ENCODE results near the gene MYO1A. TPM values are rescaled to one million over a fixed set of nuclear protein-coding genes. Genes with fewer than 3 reads are reported as not detected.

Gene MYO1A
- total RNA-seq, 1 donor from 2014 or later = 0.36 TPM

DNA sequence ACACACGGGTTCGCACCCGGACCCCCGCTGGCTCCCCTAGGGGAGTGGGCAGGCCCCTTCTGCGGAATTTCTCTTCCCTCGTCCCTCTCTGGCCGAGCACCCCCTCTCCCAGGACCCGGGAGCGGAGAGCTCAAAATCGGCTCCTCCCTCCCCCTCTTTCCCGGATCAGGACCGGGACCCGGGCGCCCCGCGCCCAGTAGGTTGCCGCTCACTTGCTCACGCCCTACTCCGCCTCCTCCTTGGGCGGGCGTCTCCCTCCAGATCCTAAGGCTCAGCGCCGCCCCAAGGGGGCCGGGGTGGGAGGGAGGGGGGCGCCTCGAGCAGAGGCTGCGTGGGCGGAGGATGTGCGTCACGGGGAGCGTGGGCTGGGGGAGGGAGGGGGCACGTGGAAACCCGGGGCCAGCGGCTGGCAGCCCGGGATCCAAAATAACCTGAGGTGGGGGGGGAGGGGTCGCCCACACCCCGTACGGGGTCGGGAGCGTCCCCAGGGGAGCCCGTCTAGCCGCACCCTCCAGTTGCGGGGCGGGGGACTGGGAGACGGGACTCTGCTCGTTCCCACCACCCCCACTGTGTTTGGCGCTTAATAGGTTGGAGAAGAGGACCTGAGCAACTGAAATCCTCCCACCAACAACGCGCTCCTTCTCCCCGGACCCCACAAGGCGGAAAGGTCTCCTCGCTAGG, 37.2 kb upstream of the MYO1A start:
- peaks cover 14% of the 10 kb centered on the region for H3K36me3 Mint-ChIP-seq (ENCODE audit: low read depth, unreplicated experiment)
- peak overlapping the region; percentile 93 for H3K27ac Mint-ChIP-seq (ENCODE audit: unreplicated experiment)
- H3K9me3 Mint-ChIP-seq (ENCODE audit: unreplicated experiment) = no peaks in the 10 kb centered on the region
- DNase-seq (ENCODE audit: low spot score) = peak; percentile 42
- peak overlapping the region; percentile 95 for H3K4me3 Mint-ChIP-seq (ENCODE audit: unreplicated experiment)
- peaks cover 29% of the 10 kb centered on the region for H3K27me3 Mint-ChIP-seq (ENCODE audit: unreplicated experiment)
- TF ChIP-seq, protein P1, sequence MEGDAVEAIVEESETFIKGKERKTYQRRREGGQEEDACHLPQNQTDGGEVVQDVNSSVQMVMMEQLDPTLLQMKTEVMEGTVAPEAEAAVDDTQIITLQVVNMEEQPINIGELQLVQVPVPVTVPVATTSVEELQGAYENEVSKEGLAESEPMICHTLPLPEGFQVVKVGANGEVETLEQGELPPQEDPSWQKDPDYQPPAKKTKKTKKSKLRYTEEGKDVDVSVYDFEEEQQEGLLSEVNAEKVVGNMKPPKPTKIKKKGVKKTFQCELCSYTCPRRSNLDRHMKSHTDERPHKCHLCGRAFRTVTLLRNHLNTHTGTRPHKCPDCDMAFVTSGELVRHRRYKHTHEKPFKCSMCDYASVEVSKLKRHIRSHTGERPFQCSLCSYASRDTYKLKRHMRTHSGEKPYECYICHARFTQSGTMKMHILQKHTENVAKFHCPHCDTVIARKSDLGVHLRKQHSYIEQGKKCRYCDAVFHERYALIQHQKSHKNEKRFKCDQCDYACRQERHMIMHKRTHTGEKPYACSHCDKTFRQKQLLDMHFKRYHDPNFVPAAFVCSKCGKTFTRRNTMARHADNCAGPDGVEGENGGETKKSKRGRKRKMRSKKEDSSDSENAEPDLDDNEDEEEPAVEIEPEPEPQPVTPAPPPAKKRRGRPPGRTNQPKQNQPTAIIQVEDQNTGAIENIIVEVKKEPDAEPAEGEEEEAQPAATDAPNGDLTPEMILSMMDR (IDR thresholded peaks at IDR 0.05; ENCODE audit: unreplicated experiment) = no peak
- H3K4me1 Mint-ChIP-seq (ENCODE audit: unreplicated experiment) = peaks cover 27% of the 10 kb centered on the region

DNA sequence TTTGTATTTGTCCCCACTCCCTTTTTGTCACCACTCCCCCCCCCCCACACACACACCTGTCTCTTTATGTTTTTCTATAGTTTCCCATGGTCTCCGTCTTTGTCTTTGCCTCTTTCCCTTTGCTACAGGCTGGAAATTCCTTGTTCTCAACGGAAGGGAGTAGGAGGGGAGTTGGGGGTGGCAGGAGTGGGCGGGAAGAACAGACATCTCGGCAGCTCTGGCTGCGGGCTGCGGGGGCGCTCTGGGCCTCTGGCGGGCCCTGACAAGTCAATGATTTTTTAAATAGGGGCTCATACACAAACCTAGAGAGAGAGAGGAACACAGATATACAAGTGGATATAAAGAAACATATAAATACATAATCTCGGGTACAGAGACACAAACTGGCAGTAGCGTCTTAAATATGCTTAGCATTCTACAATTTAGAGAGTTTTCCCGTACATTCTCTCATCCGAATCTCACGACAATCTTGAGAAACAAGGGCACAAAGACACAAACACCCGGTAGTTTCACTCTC, 36.6 kb upstream of the MYO1A start:
- Mint-ChIP-seq H3K4me3 (ENCODE audit: unreplicated experiment) (peak overlapping the region; percentile 95), H3K27me3 (ENCODE audit: unreplicated experiment) (peaks cover 28% of the 10 kb centered on the region), H3K4me1 (ENCODE audit: unreplicated experiment) (peaks cover 27% of the 10 kb centered on the region), H3K9me3 (ENCODE audit: unreplicated experiment) (no peaks in the 10 kb centered on the region), H3K27ac (ENCODE audit: unreplicated experiment) (peak overlapping the region; percentile 93), H3K36me3 (ENCODE audit: low read depth, unreplicated experiment) (peaks cover 14% of the 10 kb centered on the region)
- TF ChIP-seq, protein P1 (IDR thresholded peaks at IDR 0.05; ENCODE audit: unreplicated experiment) = no peak
- DNase-seq (ENCODE audit: low spot score) = peak; percentile 55

DNA sequence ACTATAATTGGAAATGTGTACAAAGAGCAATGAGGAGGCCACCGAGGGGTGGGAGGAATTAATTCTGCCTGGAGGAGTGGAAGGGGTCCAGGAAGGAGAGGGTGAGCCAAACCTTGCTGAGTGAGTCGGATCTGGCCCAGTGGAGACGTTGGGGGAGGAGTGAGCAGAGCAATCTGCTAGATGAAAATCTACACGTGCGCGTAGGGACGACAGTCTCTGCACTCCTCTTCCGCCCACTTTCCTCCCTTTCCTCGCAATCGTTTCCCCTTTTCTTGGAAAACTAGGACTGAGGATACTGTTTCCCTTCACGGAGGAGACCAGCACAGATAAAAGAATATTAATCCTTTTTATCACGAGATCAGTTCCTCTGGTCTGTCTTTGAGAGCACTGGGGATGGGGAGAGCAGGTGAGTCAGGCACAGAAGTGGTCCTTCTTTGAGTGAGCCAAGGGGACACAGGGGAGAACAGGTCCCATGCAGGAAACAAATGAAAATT, 36.1 kb upstream of the MYO1A start:
- Mint-ChIP-seq H3K27ac (ENCODE audit: unreplicated experiment) (peak overlapping the region; percentile 93), H3K27me3 (ENCODE audit: unreplicated experiment) (peaks cover 25% of the 10 kb centered on the region), H3K9me3 (ENCODE audit: unreplicated experiment) (no peaks in the 10 kb centered on the region), H3K4me3 (ENCODE audit: unreplicated experiment) (peak overlapping the region; percentile 95), H3K36me3 (ENCODE audit: low read depth, unreplicated experiment) (peaks cover 14% of the 10 kb centered on the region), H3K4me1 (ENCODE audit: unreplicated experiment) (peaks cover 27% of the 10 kb centered on the region)
- TF ChIP-seq, protein P1 (IDR thresholded peaks at IDR 0.05; ENCODE audit: unreplicated experiment) = no peak
- DNase-seq (ENCODE audit: low spot score) = no peak

DNA sequence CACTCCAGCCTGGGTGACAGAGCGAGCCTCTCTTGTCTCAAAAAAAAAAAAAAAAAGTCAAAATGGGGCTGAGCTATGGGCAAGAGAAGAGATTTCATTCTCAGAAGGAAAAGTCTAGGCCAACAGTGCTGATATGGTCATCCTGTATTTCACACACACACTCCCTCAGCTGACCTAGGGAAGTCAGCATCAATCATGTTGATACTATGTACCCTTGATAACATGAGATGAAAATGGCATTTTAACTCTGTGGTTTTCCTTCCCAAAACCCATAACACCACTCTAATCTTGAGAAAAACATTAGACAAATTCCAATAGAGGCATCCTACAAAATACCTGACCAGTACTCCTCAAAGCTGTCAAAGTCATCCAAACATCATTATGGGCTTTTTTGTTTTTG, 30.9 kb upstream of the MYO1A start:
- no peak for DNase-seq (ENCODE audit: low spot score)
- Mint-ChIP-seq H3K27me3 (ENCODE audit: unreplicated experiment) (peaks cover 5% of the 10 kb centered on the region), H3K4me3 (ENCODE audit: unreplicated experiment) (no peak overlapping the region), H3K9me3 (ENCODE audit: unreplicated experiment) (no peaks in the 10 kb centered on the region), H3K36me3 (ENCODE audit: low read depth, unreplicated experiment) (no peaks in the 10 kb centered on the region), H3K27ac (ENCODE audit: unreplicated experiment) (peak overlapping the region; percentile 36), H3K4me1 (ENCODE audit: unreplicated experiment) (peaks cover 9% of the 10 kb centered on the region)
- TF ChIP-seq, protein P1 (IDR thresholded peaks at IDR 0.05; ENCODE audit: unreplicated experiment) = no peak

DNA sequence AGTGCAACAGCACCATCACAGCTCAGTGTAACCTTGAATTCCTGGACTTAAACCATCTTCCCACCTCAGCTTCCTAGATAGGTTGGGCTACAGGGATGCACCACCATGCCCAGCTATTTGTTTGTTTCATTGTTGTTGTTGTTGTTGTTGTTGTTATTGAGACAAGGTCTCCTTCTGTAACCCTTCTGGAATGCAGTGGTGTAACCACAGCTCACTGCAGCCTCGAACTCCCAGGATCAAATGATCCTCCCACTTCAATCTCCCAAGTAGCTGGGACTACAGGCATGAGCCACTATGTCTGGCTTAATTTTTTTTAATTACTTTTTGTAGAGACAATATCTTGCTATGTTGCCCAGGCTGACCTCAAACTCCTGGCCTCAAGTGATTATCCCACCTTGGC, 29.9 kb upstream of the MYO1A start:
- H3K4me3 Mint-ChIP-seq (ENCODE audit: unreplicated experiment) = peak overlapping the region; percentile 42
- DNase-seq (ENCODE audit: low spot score) = no peak
- H3K36me3 Mint-ChIP-seq (ENCODE audit: low read depth, unreplicated experiment) = no peaks in the 10 kb centered on the region
- H3K27ac Mint-ChIP-seq (ENCODE audit: unreplicated experiment) = no peak overlapping the region
- peaks cover 1% of the 10 kb centered on the region for H3K27me3 Mint-ChIP-seq (ENCODE audit: unreplicated experiment)
- H3K4me1 Mint-ChIP-seq (ENCODE audit: unreplicated experiment) = peaks cover 7% of the 10 kb centered on the region
- TF ChIP-seq, protein P1 (IDR thresholded peaks at IDR 0.05; ENCODE audit: unreplicated experiment) = no peak
- no peaks in the 10 kb centered on the region for H3K9me3 Mint-ChIP-seq (ENCODE audit: unreplicated experiment)
